GM23248 (cell line): ENCODE results near the gene MYOM1.

Source experiments
- EZH2 ChIP-seq: fragments of 200-600 bp; sonication (generic); IDR thresholded peaks from 2 replicates; pipeline ENCODE4 v1.6.1; 2018; ENCODE audit warnings: antibody characterized with exemption, mild to moderate bottlenecking; ENCODE audit not compliant: insufficient read depth, poor library complexity, severe bottlenecking
- EZH2phosphoT487 ChIP-seq: fragments of 200-600 bp; sonication (generic); IDR thresholded peaks from 2 replicates; pipeline ENCODE4 v1.6.1; 2018; ENCODE audit warnings: antibody characterized with exemption, moderate library complexity, mild to moderate bottlenecking, low read depth; ENCODE audit not compliant: insufficient read depth

DNA sequence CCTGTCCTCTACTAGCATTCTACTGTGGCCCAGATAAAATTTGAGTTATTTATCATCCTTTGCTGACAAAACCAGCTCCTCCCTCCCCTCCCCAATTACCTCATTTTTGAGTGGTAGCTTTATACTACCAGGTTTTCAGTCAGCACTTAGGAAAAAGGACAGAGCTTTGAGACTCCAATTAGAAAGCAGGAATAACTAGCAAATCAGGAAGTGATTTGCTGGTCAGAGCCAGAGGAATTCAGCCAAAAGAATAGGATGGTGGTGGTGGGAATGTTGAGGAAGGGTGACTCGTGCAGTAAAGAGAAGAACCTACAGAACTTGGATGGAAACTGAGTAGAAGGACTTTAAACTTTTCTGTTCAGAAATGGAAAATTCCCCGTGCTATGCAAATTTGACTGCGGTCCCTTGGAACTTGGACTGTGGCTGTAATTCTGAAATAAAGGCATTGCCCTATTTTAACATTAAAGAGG is 45.8 kb upstream of the MYOM1 start:
- TF ChIP-seq EZH2 (no peak), EZH2phosphoT487 (no peak)
